HS-5 (cell line): ENCODE data around the gene TMEM179B.

Source experiments
- DNase-seq: peaks from one replicate; pipeline ENCODE4 v3.0.0-alpha.2; 2012; ENCODE audit warnings: low read depth

The TMEM179B gene

GRCh38 chr11:62832336-62833234 is 45.4 kb downstream of the TMEM179B start, which contains the start of gene TEX54:
Gene TEX54 (minus strand): TSS chr11:62832841.
- DNase-seq = no peak

- DNase-seq = no peak
Observed at GRCh38 chr11:62835336-62835735, 48.1 kb downstream of the TMEM179B start.

- DNase-seq = peak; percentile 70
Observed at GRCh38 chr11:62839050-62839945, 52.1 kb downstream of the TMEM179B start, which contains the start of gene WDR74. Gene WDR74 (minus strand): TSS chr11:62839590. CDS start chr11:62839570, 20 bp downstream.
